ENCODE data around the gene NTRK3.

- TF ChIP-seq POLR2A (IDR thresholded peaks at IDR 0.05) (no peak), CTCF (IDR thresholded peaks at IDR 0.05) (no peak)
Measured at GRCh38 chr15:88075102-88075501, 181.4 kb downstream of the NTRK3 start.

All from testis (tissue), 2 donors.